SU-DHL-6 (cell line): Measurements from ENCODE around the gene MAN2A2.

Experiments used
- CTCF ChIP-seq: fragments of 200-600 bp; sonication (generic); IDR thresholded peaks from one replicate; pipeline ENCODE4 v1.5.1; 2017; ENCODE audit warnings: antibody characterized with exemption, mild to moderate bottlenecking, low read length, moderate library complexity; ENCODE audit not compliant: insufficient read depth, poor library complexity, severe bottlenecking
- EZH2phosphoT487 ChIP-seq: fragments of 200-600 bp; sonication (generic), shearing (Covaris generic); conservative IDR thresholded peaks from 2 replicates; pipeline ENCODE4 v1.6.1; 2018; ENCODE audit warnings: mild to moderate bottlenecking, antibody characterized with exemption, low read length, moderate library complexity, mixed read lengths

DNA sequence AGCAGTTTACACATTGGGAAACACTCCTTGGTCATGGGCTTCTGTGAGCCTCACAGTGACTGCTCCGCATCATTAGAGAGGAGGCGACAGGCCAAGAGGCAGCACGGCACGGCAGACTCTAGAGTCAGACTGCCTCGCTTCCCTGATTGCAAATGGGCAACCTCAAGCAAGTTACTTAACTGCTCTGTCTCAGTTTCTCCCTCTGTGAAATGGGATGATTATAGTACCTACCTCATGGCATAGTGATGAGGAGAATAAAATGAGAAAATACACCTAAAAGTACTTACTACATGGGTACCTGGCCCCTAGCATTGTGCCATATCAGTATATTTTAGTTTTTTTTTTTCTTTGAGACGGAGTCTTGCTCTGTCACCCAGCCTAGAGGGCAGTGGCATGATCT, 47.6 kb downstream of the MAN2A2 start:
- no peak for TF ChIP-seq CTCF
- no peak for TF ChIP-seq EZH2phosphoT487
